HCT116 (cell line): Measurements from ENCODE around the gene APLF. TPM values are rescaled to one million over a fixed set of nuclear protein-coding genes. Genes with fewer than 3 reads are reported as not detected.

Experiments used
- ATAC-seq: fragments of 200-7000 bp; cut with Tn5 transposase; 2 replicates; pipeline ENCODE4 v1.9.1; 2020; ENCODE audit warnings: mild to moderate bottlenecking, moderate library complexity
- BruUV-seq: library from RNA; stranded (reverse); fragments of 400-500 nt; replicated peaks from 2 replicates; lab custom pipeline; 2021; lab: Mats Ljungman, UMichigan
- CTCF ChIA-PET: fragments of 300-600 bp; sonication (Branson Sonifier 250); formaldehyde crosslinking; loops from one replicate; lab custom pipeline; 2021; ENCODE audit warnings: antibody characterized with exemption; lab: Charles Lee
- POLR2A ChIA-PET: fragments of 300-600, 350-600 bp; sonication (Branson Sonifier 250); formaldehyde crosslinking; loops from one replicate; lab custom pipeline; 2021; ENCODE audit warnings: antibody characterized with exemption; lab: Charles Lee
- RAD21 ChIA-PET, 2 experiments: fragments of 300-600 bp; sonication (Branson Sonifier 250); formaldehyde crosslinking; loops; one replicate each; lab custom pipeline; 2023; ENCODE audit warnings: low total read pairs in 2 of 2; ENCODE audit not compliant: uncharacterized antibody in 2 of 2, unreplicated experiment in 2 of 2, low non-redundant PET in 1 of 2; lab: Charles Lee
- DNase-seq: peaks from one replicate; pipeline ENCODE4 v3.0.0-alpha.2; 2010; ENCODE audit warnings: low read depth, low spot score
- H2AFZ ChIP-seq: fragments of 200-600 bp; shearing (Covaris generic), sonication (generic); 2 replicates; pipeline ENCODE4 v1.6.1; 2017; ENCODE audit warnings: low read depth, mixed run types, mixed read lengths, antibody characterized with exemption, low read length; ENCODE audit not compliant: poor library complexity, severe bottlenecking
- H3K27ac ChIP-seq: 2 replicates; pipeline ENCODE4 v1.5.1; 2012; ENCODE audit warnings: low read depth, low read length
- H3K27me3 ChIP-seq: fragments of 200-600 bp; sonication (generic); 2 replicates; pipeline ENCODE4 v1.6.1; 2016; ENCODE audit warnings: mixed run types, low read length, mixed read lengths; ENCODE audit not compliant: insufficient read depth
- H3K36me3 ChIP-seq, 2 experiments: fragments of 200-500 bp in 1 of 2; fragments of 200-600 bp in 1 of 2; sonication (Bioruptor generic) in 1 of 2; sonication (generic) in 1 of 2; 2 replicates each; pipeline versions ENCODE4 v1.5.1 to v1.6.1; 2014 to 2016; ENCODE audit warnings: low read length in 2 of 2, inconsistent platforms in 1 of 2, mixed read lengths in 1 of 2, mixed run types in 1 of 2; ENCODE audit not compliant: insufficient read depth in 2 of 2, control insufficient read depth in 1 of 2
- H3K4me1 ChIP-seq, 2 experiments: fragments of 200-600 bp in 1 of 2; sonication (generic) in 1 of 2; 2 replicates each; pipeline versions ENCODE4 v1.5.1 to v1.6.1; 2012 to 2017; ENCODE audit warnings: low read length in 2 of 2, inconsistent platforms in 1 of 2, mild to moderate bottlenecking in 1 of 2, mixed read lengths in 1 of 2, mixed run types in 1 of 2, moderate library complexity in 1 of 2; ENCODE audit not compliant: insufficient read depth in 2 of 2, control insufficient read depth in 1 of 2
- H3K4me2 ChIP-seq: fragments of 200-600 bp; sonication (generic); 2 replicates; pipeline ENCODE4 v1.6.1; 2017; ENCODE audit warnings: mixed run types, low read length, mixed read lengths
- H3K4me3 ChIP-seq, 2 experiments: fragments of 200-600 bp in 1 of 2; sonication (generic) in 1 of 2; replicated peaks in 1 of 2; 2 replicates each; pipeline ENCODE4 v1.5.1; 2011 to 2016; ENCODE audit warnings: low read length in 2 of 2, control low read depth in 1 of 2, low read depth in 1 of 2, mild to moderate bottlenecking in 1 of 2, mixed read lengths in 1 of 2, mixed run types in 1 of 2
- H3K79me2 ChIP-seq: fragments of 200-600 bp; sonication (generic); 2 replicates; pipeline ENCODE4 v1.6.1; 2017; ENCODE audit warnings: mild to moderate bottlenecking, mixed run types, low read length, moderate library complexity, mixed read lengths; ENCODE audit not compliant: insufficient read depth
- H3K9ac ChIP-seq: fragments of 200-600 bp; sonication (generic); 2 replicates; pipeline ENCODE4 v1.6.1; 2016; ENCODE audit warnings: low read length, mixed read lengths
- H3K9me2 ChIP-seq: fragments of 200-600 bp; sonication (generic), shearing (Covaris generic); 2 replicates; pipeline ENCODE4 v1.6.1; 2017; ENCODE audit warnings: mixed run types, mild to moderate bottlenecking, moderate library complexity; ENCODE audit not compliant: insufficient read depth
- H3K9me3 ChIP-seq, 2 experiments: fragments of 200-500 bp in 1 of 2; fragments of 200-600 bp in 1 of 2; sonication (Bioruptor generic) in 1 of 2; sonication (generic) in 1 of 2; 2 replicates each; pipeline ENCODE4 v1.6.1; 2014 to 2017; ENCODE audit warnings: low read length in 2 of 2, mixed read lengths in 2 of 2, inconsistent platforms in 1 of 2, low read depth in 1 of 2, mild to moderate bottlenecking in 1 of 2, mixed run types in 1 of 2, moderate library complexity in 1 of 2; ENCODE audit not compliant: control insufficient read depth in 1 of 2, insufficient read depth in 1 of 2
- H4K20me1 ChIP-seq: fragments of 200-600 bp; sonication (generic), shearing (Covaris generic); 2 replicates; pipeline ENCODE4 v1.6.1; 2017; ENCODE audit warnings: mixed run types, mild to moderate bottlenecking, moderate library complexity; ENCODE audit not compliant: insufficient read depth
- CEBPB ChIP-seq: IDR thresholded peaks from 2 replicates; pipeline ENCODE4 v1.6.1; 2012; ENCODE audit warnings: low read depth
- EGR1 ChIP-seq: IDR thresholded peaks from 2 replicates; pipeline ENCODE4 v1.6.1; 2012; ENCODE audit warnings: low read depth
- ELF1 ChIP-seq: IDR thresholded peaks from 2 replicates; pipeline ENCODE4 v1.6.1; 2012; ENCODE audit warnings: low read depth, borderline replicate concordance
- EZH2 ChIP-seq: fragments of 200-600 bp; sonication (generic); IDR thresholded peaks from 2 replicates; pipeline ENCODE4 v1.6.1; 2017; ENCODE audit warnings: antibody characterized with exemption, mixed run types
- EZH2phosphoT487 ChIP-seq: fragments of 200-600 bp; IDR thresholded peaks from 2 replicates; pipeline ENCODE4 v1.6.1; 2018; ENCODE audit warnings: antibody characterized with exemption, borderline replicate concordance
- REST ChIP-seq: IDR thresholded peaks from 2 replicates; pipeline ENCODE4 v1.6.1; 2012; ENCODE audit warnings: low read depth
- TCF7L2 ChIP-seq: IDR thresholded peaks from 2 replicates; pipeline ENCODE4 v1.7.0; 2011; ENCODE audit warnings: borderline replicate concordance, inconsistent platforms; ENCODE audit not compliant: insufficient read depth, insufficient read length; ENCODE audit errors: extremely low read depth
- ZFX ChIP-seq: fragments of 450-650 bp; IDR thresholded peaks from 2 replicates; pipeline ENCODE4 v1.6.1; 2017
- ZNF274 ChIP-seq: fragments of 200-500 bp; sonication (Bioruptor generic); IDR thresholded peaks from 2 replicates; pipeline ENCODE4 v1.6.1; 2014; ENCODE audit warnings: mild to moderate bottlenecking, low read depth, low read length, inconsistent platforms
- intact Hi-C: fragments of 100-400 bp; cut with micrococcal nuclease; formaldehyde crosslinking; loops from 2 replicates; pipeline ENCODE4 v1.10.0; 2022
- total RNA-seq: library from RNA; stranded (reverse); gene quantifications from one replicate; pipeline ENCODE4 v1.2.1, GENCODE V29; 2021; ENCODE audit not compliant: unreplicated experiment
- TF ChIP-seq, protein P1 (sequence below): IDR thresholded peaks from 2 replicates; pipeline ENCODE4 v1.6.1; 2012
- TF ChIP-seq, protein P2 (sequence below): IDR thresholded peaks from 2 replicates; pipeline ENCODE4 v1.6.1; 2011; ENCODE audit warnings: mild to moderate bottlenecking, low read length, moderate library complexity; ENCODE audit not compliant: insufficient replicate concordance; ENCODE audit errors: extremely low read depth

The APLF gene
- total RNA-seq, 1 experiment from 2014 or later, result 1.6 TPM

DNA sequence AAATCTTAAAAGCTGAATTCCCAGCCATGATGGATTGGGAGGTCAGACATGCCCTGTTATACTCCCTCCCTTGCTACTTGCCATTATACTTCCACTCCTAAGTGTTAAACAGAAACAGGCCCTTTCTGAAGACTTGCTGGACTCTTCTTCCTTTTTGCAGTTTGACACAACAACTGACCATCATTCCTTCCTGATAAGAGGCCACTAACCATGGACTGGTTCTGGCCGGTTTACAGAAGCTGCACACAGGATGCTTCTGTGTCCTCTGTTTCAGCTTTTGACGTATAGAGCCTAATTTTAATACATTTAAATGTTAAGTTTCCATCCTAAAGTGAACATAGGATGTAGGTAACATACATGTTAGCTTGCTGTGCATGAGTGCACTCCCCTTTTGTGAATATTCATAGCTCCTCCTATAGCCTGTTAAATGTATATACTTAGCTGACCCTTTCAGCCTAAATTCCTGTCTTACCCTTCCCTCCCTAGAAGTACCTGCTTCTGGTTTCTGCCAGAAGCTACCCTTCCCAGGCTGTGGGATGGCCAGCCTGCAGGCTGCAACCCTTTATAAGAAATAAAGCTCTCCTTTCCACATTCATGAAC is 13.5 kb upstream of the APLF start:
- no peaks in the 10 kb centered on the region for H3K79me2 ChIP-seq
- no peaks in the 10 kb centered on the region for H3K4me1 ChIP-seq
- H3K9ac ChIP-seq, result no peak overlapping the region
- H3K27me3 ChIP-seq, result no peaks in the 10 kb centered on the region
- H2AFZ ChIP-seq, result no peak overlapping the region
- no peaks in the 10 kb centered on the region for H3K9me2 ChIP-seq
- no TSS peak for BruUV-seq
- ATAC-seq, result no peak
- H4K20me1 ChIP-seq, result no peaks in the 10 kb centered on the region
- RAD21 ChIA-PET, result no interaction called here
- intact Hi-C loops, result no loop called here
- H3K9me3 ChIP-seq, result no peaks in the 10 kb centered on the region
- no peaks in the 10 kb centered on the region for H3K36me3 ChIP-seq
- DNase-seq, result no peak
- no peak for TF ChIP-seq ELF1
- TF ChIP-seq, protein P1, sequence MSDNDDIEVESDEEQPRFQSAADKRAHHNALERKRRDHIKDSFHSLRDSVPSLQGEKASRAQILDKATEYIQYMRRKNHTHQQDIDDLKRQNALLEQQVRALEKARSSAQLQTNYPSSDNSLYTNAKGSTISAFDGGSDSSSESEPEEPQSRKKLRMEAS, result no peak
- no peak overlapping the region for H3K4me3 ChIP-seq
- no peak overlapping the region for H3K4me2 ChIP-seq
- CTCF ChIA-PET, result interaction anchor here (0.7 to 1.6 kb wide), 2 partner anchors 10 to 12 kb away, joined by 3 to 5 read pairs; no protein-coding TSS in a partner anchor
- H3K27ac ChIP-seq, result no peak overlapping the region
- POLR2A ChIA-PET, result no interaction called here

DNA sequence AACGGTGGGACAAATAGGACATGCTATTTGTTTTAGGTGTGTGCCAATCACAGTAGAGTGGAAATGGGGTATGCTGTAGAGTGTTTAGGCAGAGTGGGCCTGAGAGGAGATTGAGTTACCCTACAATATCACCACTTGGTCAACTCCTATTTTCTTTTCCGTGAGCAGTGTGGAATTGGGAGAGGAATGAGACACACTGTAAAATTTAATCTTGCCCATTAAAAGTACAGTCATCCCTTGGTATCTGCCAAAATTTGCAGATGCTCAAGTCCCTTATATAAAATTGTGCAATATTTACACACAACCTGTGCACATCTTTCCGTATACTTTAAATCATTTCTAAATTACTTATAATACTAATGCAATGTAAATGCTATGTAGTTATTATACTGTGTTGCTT is 12.7 kb upstream of the APLF start:
- H3K4me3 ChIP-seq, result no peak overlapping the region
- no peak for DNase-seq
- ATAC-seq, result no peak
- H2AFZ ChIP-seq, result no peak overlapping the region
- no peaks in the 10 kb centered on the region for H3K27me3 ChIP-seq
- intact Hi-C loops, result no loop called here
- no peaks in the 10 kb centered on the region for H4K20me1 ChIP-seq
- no peaks in the 10 kb centered on the region for H3K9me3 ChIP-seq
- H3K79me2 ChIP-seq, result no peaks in the 10 kb centered on the region
- no peaks in the 10 kb centered on the region for H3K36me3 ChIP-seq
- no peaks in the 10 kb centered on the region for H3K4me1 ChIP-seq
- ChIA-PET RAD21 (no interaction called here), POLR2A (no interaction called here), CTCF (no interaction called here)
- no peak overlapping the region for H3K9ac ChIP-seq
- H3K27ac ChIP-seq, result no peak overlapping the region
- H3K9me2 ChIP-seq, result no peaks in the 10 kb centered on the region
- no peak overlapping the region for H3K4me2 ChIP-seq
- no TSS peak for BruUV-seq
- TF ChIP-seq, protein P2, sequence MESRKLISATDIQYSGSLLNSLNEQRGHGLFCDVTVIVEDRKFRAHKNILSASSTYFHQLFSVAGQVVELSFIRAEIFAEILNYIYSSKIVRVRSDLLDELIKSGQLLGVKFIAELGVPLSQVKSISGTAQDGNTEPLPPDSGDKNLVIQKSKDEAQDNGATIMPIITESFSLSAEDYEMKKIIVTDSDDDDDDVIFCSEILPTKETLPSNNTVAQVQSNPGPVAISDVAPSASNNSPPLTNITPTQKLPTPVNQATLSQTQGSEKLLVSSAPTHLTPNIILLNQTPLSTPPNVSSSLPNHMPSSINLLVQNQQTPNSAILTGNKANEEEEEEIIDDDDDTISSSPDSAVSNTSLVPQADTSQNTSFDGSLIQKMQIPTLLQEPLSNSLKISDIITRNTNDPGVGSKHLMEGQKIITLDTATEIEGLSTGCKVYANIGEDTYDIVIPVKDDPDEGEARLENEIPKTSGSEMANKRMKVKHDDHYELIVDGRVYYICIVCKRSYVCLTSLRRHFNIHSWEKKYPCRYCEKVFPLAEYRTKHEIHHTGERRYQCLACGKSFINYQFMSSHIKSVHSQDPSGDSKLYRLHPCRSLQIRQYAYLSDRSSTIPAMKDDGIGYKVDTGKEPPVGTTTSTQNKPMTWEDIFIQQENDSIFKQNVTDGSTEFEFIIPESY, result no peak
- TF ChIP-seq ZFX, result no peak
- TF ChIP-seq EGR1, result no peak
- no peak for TF ChIP-seq REST
- TF ChIP-seq CEBPB, result no peak
- no peak for TF ChIP-seq EZH2
- TF ChIP-seq ZNF274, result no peak
- no peak for TF ChIP-seq EZH2phosphoT487
- no peak for TF ChIP-seq TCF7L2
